ENCODE data around the gene RPS19.

DNA sequence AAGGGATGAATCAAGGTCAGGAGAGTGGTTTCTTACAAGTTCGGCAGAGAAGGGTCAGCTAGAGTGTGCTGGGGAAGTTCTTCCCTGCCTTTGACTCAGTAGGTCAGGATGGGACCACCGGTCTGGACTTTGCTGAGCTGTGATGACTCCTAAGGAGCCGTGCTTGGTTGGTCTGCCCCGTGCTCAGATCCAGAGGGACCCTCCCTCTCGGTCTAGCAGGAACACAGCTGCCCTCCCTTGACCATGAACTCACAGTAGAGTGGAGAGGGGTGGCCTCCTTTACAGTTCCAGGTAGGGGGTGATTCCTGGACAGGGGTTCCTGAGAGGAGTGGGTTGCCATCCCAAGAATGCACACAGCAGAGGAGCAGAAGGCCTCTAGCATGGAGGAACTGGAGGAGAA is 4.3 kb downstream of the RPS19 start:
- TF ChIP-seq, protein P1, sequence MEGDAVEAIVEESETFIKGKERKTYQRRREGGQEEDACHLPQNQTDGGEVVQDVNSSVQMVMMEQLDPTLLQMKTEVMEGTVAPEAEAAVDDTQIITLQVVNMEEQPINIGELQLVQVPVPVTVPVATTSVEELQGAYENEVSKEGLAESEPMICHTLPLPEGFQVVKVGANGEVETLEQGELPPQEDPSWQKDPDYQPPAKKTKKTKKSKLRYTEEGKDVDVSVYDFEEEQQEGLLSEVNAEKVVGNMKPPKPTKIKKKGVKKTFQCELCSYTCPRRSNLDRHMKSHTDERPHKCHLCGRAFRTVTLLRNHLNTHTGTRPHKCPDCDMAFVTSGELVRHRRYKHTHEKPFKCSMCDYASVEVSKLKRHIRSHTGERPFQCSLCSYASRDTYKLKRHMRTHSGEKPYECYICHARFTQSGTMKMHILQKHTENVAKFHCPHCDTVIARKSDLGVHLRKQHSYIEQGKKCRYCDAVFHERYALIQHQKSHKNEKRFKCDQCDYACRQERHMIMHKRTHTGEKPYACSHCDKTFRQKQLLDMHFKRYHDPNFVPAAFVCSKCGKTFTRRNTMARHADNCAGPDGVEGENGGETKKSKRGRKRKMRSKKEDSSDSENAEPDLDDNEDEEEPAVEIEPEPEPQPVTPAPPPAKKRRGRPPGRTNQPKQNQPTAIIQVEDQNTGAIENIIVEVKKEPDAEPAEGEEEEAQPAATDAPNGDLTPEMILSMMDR (IDR thresholded peaks at IDR 0.05; ENCODE audit: low read depth, low read length) = no peak
- no peak for TF ChIP-seq MYC (IDR thresholded peaks at IDR 0.05; ENCODE audit: low read depth, low read length)
